IMR-90 (cell line): ENCODE results near the gene C8B. TPM values are rescaled to one million over a fixed set of nuclear protein-coding genes. Genes with fewer than 3 reads are reported as not detected.

ENCODE experiments used
- ATAC-seq: fragments of 200-7000 bp; cut with Tn5 transposase; 2 replicates; pipeline ENCODE4 v1.9.1; 2020; ENCODE audit warnings: low read depth, mild to moderate bottlenecking, moderate library complexity
- BruUV-seq: library from RNA; stranded (reverse); fragments of 400-500 nt; replicated peaks from 2 replicates; lab custom pipeline; 2021; lab: Mats Ljungman, UMichigan
- CTCF ChIA-PET: fragments of 300-600 bp; formaldehyde crosslinking; extraction: SDS; loops from one replicate; lab custom pipeline; 2021; ENCODE audit warnings: antibody characterized with exemption; lab: Yijun Ruan, JAX
- POLR2A ChIA-PET: fragments of 300-600 bp; sonication (Branson Sonifier 250); formaldehyde crosslinking; loops from one replicate; lab custom pipeline; 2022; ENCODE audit warnings: antibody characterized with exemption; ENCODE audit not compliant: unreplicated experiment; lab: Charles Lee
- DNase-seq: peaks from one replicate; pipeline ENCODE4 v3.0.0; 2013
- H2AFZ ChIP-seq: replicated peaks from 2 replicates; pipeline ENCODE3; 2013; ENCODE audit warnings: low read length, mild to moderate bottlenecking; ENCODE audit not compliant: poor library complexity
- H2AK5ac ChIP-seq: 2 replicates; pipeline ENCODE4 v1.6.1; 2013; ENCODE audit warnings: low read depth, low read length, inconsistent platforms
- H2AK9ac ChIP-seq: replicated peaks from 2 replicates; pipeline ENCODE3; 2013; ENCODE audit warnings: mild to moderate bottlenecking, low read depth, low read length, moderate library complexity; ENCODE audit not compliant: poor library complexity
- H2BK120ac ChIP-seq: 2 replicates; pipeline ENCODE4 v1.6.1; 2013; ENCODE audit warnings: low read depth, low read length, inconsistent platforms
- H2BK15ac ChIP-seq: 3 replicates; pipeline ENCODE4 v1.6.1; 2013; ENCODE audit warnings: low read depth, low read length, inconsistent platforms
- H2BK20ac ChIP-seq: 2 replicates; pipeline ENCODE4 v1.6.1; 2013; ENCODE audit warnings: low read depth, mild to moderate bottlenecking, inconsistent platforms, low read length, moderate library complexity
- H2BK5ac ChIP-seq: 2 replicates; pipeline ENCODE4 v1.6.1; 2013; ENCODE audit warnings: mild to moderate bottlenecking, low read depth, low read length, inconsistent platforms; ENCODE audit not compliant: poor library complexity, severe bottlenecking
- H3K14ac ChIP-seq: replicated peaks from 2 replicates; pipeline ENCODE4 v1.6.1; 2013; ENCODE audit warnings: low read depth, low read length, inconsistent platforms
- H3K18ac ChIP-seq: 2 replicates; pipeline ENCODE4 v1.6.1; 2013; ENCODE audit warnings: low read depth, low read length, control low read depth
- H3K23ac ChIP-seq: 2 replicates; pipeline ENCODE4 v1.6.1; 2013; ENCODE audit warnings: low read depth, low read length, inconsistent platforms
- H3K27ac ChIP-seq: 2 replicates; pipeline ENCODE4 v1.5.1; 2013; ENCODE audit warnings: mild to moderate bottlenecking, control low read depth, low read length; ENCODE audit not compliant: insufficient read depth
- H3K27me3 ChIP-seq: 2 replicates; pipeline ENCODE4 v1.6.1; 2013; ENCODE audit warnings: low read length; ENCODE audit not compliant: control insufficient read depth, insufficient read depth
- H3K36me3 ChIP-seq: 2 replicates; pipeline ENCODE4 v1.6.1; 2013; ENCODE audit warnings: low read length, mixed read lengths; ENCODE audit not compliant: control insufficient read depth, insufficient read depth
- H3K4ac ChIP-seq: 2 replicates; pipeline ENCODE4 v1.6.1; 2013; ENCODE audit warnings: low read depth, low read length, inconsistent platforms
- H3K4me1 ChIP-seq: 2 replicates; pipeline ENCODE4 v1.6.1; 2013; ENCODE audit warnings: low read length, mixed read lengths; ENCODE audit not compliant: control insufficient read depth, insufficient read depth
- H3K4me2 ChIP-seq: 2 replicates; pipeline ENCODE4 v1.6.1; 2013; ENCODE audit warnings: low read depth, mild to moderate bottlenecking, control low read depth, low read length, moderate library complexity
- H3K4me3 ChIP-seq: 2 replicates; pipeline ENCODE4 v1.5.1; 2013; ENCODE audit warnings: low read depth, mild to moderate bottlenecking, control low read depth, low read length, moderate library complexity; ENCODE audit not compliant: insufficient read depth
- H3K56ac ChIP-seq: 2 replicates; pipeline ENCODE4 v1.6.1; 2013; ENCODE audit warnings: low read length, inconsistent platforms; ENCODE audit not compliant: insufficient read depth; ENCODE audit errors: extremely low read depth
- H3K79me1 ChIP-seq, 2 experiments: 2 replicates each; pipeline ENCODE4 v1.6.1; 2013; ENCODE audit warnings: low read length in 2 of 2, inconsistent platforms in 1 of 2, low read depth in 1 of 2
- H3K9ac ChIP-seq: 2 replicates; pipeline ENCODE4 v1.6.1; 2013; ENCODE audit warnings: low read depth, low read length, control low read depth
- H3K9me1 ChIP-seq: 2 replicates; pipeline ENCODE4 v1.6.1; 2013; ENCODE audit warnings: low read length, inconsistent platforms; ENCODE audit not compliant: insufficient read depth
- H3K9me3 ChIP-seq: 2 replicates; pipeline ENCODE4 v1.6.1; 2013; ENCODE audit warnings: low read length; ENCODE audit not compliant: control insufficient read depth, insufficient read depth
- H4K20me1 ChIP-seq: 2 replicates; pipeline ENCODE4 v1.6.1; 2013; ENCODE audit warnings: low read length, inconsistent platforms; ENCODE audit not compliant: insufficient read depth
- H4K5ac ChIP-seq: 2 replicates; pipeline ENCODE4 v1.6.1; 2013; ENCODE audit warnings: mild to moderate bottlenecking, low read depth, low read length, control low read depth
- H4K8ac ChIP-seq, 2 experiments: 2 replicates each; pipeline ENCODE4 v1.6.1; 2013; ENCODE audit warnings: low read depth in 2 of 2, low read length in 2 of 2, control low read depth in 1 of 2, inconsistent platforms in 1 of 2
- H4K91ac ChIP-seq: 2 replicates; pipeline ENCODE4 v1.6.1; 2013; ENCODE audit warnings: low read depth, low read length, inconsistent platforms; ENCODE audit not compliant: insufficient read depth
- CEBPB ChIP-seq: IDR thresholded peaks from 2 replicates; pipeline ENCODE4 v1.6.1; 2012; ENCODE audit warnings: low read depth, low read length, improper control_type of control experiment
- POLR2A ChIP-seq: IDR thresholded peaks from 2 replicates; pipeline ENCODE4 v1.6.1; 2012; ENCODE audit warnings: mild to moderate bottlenecking, low read depth, low read length
- WGBS, 2 experiments: methylation state at CpG; one replicate each; pipeline versions ENCODE4 v1.1.5 to v1.1.7; 2013; ENCODE audit warnings: missing lambda C conversion rate in 2 of 2; ENCODE audit not compliant: insufficient read length in 1 of 2; ENCODE audit errors: extremely low coverage in 2 of 2; 5-methylcytosine and 5-hydroxymethylcytosine counted together
- dilution Hi-C: fragments of 300-500 bp; cut with HindIII; formaldehyde crosslinking; loops from one replicate; pipeline ENCODE4 v1.14.3; 2018; ENCODE audit warnings: low sequenced_read_pairs; ENCODE audit not compliant: unreplicated experiment
- in situ Hi-C: fragments of 300-500 bp; cut with MboI; formaldehyde crosslinking; loops from 3 replicates; pipeline ENCODE4 v1.14.3; 2019; ENCODE audit warnings: low sequenced_read_pairs, inconsistent platforms, mixed read lengths
- intact Hi-C: fragments of 100-400 bp; cut with micrococcal nuclease; formaldehyde crosslinking; loops from 2 replicates; pipeline ENCODE4 v1.10.0; 2022
- polyA plus RNA-seq, 3 experiments: library from polyadenylated mRNA; depleted of rRNA; stranded (reverse); fragments of >200 nt; gene quantifications; 2 replicates each; pipeline ENCODE4 v1.2.3, GENCODE V29; 2012; ENCODE audit warnings: low replicate concordance in 1 of 3
- total RNA-seq: library from RNA; depleted of rRNA; stranded (reverse); fragments of >200 nt; gene quantifications from 2 replicates; pipeline ENCODE4 v1.2.3, GENCODE V29; 2012

Gene C8B
- total and polyA plus RNA-seq, 2 of the 4 experiments (the other 2 are of a cell fraction), result not detected

DNA sequence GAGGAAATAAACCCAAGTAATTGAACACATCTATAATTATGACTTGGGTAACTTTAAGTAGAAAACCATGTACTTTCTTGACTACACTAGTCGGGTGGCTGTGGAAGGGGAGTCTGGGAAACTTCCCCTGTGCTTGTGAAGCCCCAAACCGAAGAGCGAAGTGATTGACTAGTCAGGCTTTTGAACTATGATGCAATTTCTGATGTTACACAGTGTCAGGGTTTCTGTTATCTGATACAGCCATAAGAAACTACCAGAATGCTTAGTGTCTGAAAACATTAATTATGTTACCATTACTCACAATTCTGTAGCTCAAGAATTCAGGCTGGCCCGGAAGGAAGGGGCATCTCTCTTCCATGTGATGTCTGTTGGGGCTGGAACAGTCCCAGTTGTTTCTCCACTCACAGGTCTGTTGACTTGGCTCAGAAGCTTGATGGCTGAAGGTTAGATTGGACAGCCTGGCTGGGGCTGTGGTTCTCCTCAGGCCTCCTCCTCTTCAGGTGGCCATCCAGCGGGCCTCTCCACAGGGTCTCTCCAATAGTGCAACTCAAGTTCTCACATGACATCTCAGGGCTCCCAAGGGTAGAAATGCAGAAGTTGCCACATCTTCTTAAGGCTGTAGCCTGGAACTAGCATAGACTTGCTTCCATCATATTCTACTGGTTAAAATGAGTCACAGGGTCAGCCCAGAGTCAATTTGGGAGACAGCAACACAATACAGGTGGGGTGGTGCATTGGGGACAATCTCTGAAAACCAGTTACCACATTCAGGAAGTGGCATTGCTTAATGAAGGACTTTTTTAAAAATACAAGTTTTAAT, 8.3 kb upstream of the C8B start:
- POLR2A ChIA-PET, result no interaction called here
- CTCF ChIA-PET, result no interaction called here

More for the DNA sequence above, 8.3 kb upstream of the C8B start:
- H3K4ac ChIP-seq, result no peak overlapping the region
- no peaks in the 10 kb centered on the region for H3K9me3 ChIP-seq
- no peak overlapping the region for H3K4me3 ChIP-seq
- 83% methylated on average over 1 of the region's 5 CpGs; no CpG with 5 or more reads in 1 of the 2 experiments for WGBS, 2 experiments
- H4K5ac ChIP-seq, result no peak overlapping the region
- H3K79me1 ChIP-seq, result no peaks in the 10 kb centered on the region
- in situ Hi-C loops (no loop called here), intact Hi-C loops (no loop called here), dilution Hi-C loops (no loop called here)
- no peak overlapping the region for H4K91ac ChIP-seq
- H3K23ac ChIP-seq, result no peak overlapping the region
- no TSS peak for BruUV-seq
- H2BK120ac ChIP-seq, result no peak overlapping the region
- H2BK20ac ChIP-seq, result no peak overlapping the region
- peaks cover 3% of the 10 kb centered on the region for H3K27me3 ChIP-seq
- no peak overlapping the region for H3K27ac ChIP-seq
- no peak overlapping the region for H3K18ac ChIP-seq
- no peak overlapping the region for H3K4me2 ChIP-seq
- H3K56ac ChIP-seq, result no peak overlapping the region
- H3K9me1 ChIP-seq, result no peaks in the 10 kb centered on the region; the same call in 1 of the 2 replicates
- no peak for DNase-seq
- no peak overlapping the region for H3K9ac ChIP-seq
- H2AK9ac ChIP-seq, result no peak overlapping the region
- H2AFZ ChIP-seq, result no peak overlapping the region
- TF ChIP-seq CEBPB (0 out of 2 replicates have a peak, but pooled peaks have one; percentile 19), POLR2A (no peak)
- no peaks in the 10 kb centered on the region for H3K4me1 ChIP-seq
- H3K36me3 ChIP-seq, result no peaks in the 10 kb centered on the region
- no peak overlapping the region for H4K8ac ChIP-seq
- no peak for ATAC-seq
- H3K14ac ChIP-seq, result no peak overlapping the region
- no peak overlapping the region for H2BK5ac ChIP-seq
- H4K20me1 ChIP-seq, result no peaks in the 10 kb centered on the region
- no peak overlapping the region for H2BK15ac ChIP-seq
- H2AK5ac ChIP-seq, result no peak overlapping the region
